Choroid plexus epithelial cell (primary cell): ENCODE measurements around the gene KCNMA1.
"Not testable (repeated sequence)": the region's sequence is repeated elsewhere in the genome, so short reads cannot be mapped to it uniquely, and the experiment has no call there.

Source experiments
- DNase-seq: peaks from one replicate; pipeline ENCODE4 v3.0.0-alpha.2; 2010; ENCODE audit warnings: low read depth
- H3K4me3 ChIP-seq: 2 replicates; pipeline ENCODE4 v1.5.1; 2011; ENCODE audit warnings: low read depth, mild to moderate bottlenecking, control low read depth, low read length, moderate library complexity
- TF ChIP-seq, protein P1 (sequence below): conservative IDR thresholded peaks from 2 replicates; pipeline ENCODE4 v1.5.1; 2011; ENCODE audit warnings: low read depth, mild to moderate bottlenecking, control low read depth, inconsistent platforms, low read length, moderate library complexity

Gene KCNMA1

DNA sequence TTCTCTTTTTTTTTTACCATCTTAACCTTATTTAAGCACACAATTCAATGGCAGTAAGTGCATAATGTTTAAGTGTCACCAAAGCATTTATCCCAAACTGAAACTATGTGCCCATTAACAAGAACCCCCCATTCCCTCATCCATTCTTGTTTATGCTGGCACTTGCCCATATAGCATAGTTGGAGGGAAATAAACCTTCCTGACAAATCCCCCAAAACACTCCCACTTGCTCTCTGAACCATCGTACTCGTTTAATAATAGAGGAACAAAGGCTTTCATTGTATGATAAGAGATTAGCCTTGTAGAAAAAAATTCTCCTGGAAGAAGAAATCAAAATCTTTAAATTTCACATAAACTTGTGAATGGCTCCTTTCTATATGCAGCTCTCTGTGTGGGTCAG, 26.4 kb upstream of the KCNMA1 start:
- no peak for DNase-seq
- TF ChIP-seq, protein P1, sequence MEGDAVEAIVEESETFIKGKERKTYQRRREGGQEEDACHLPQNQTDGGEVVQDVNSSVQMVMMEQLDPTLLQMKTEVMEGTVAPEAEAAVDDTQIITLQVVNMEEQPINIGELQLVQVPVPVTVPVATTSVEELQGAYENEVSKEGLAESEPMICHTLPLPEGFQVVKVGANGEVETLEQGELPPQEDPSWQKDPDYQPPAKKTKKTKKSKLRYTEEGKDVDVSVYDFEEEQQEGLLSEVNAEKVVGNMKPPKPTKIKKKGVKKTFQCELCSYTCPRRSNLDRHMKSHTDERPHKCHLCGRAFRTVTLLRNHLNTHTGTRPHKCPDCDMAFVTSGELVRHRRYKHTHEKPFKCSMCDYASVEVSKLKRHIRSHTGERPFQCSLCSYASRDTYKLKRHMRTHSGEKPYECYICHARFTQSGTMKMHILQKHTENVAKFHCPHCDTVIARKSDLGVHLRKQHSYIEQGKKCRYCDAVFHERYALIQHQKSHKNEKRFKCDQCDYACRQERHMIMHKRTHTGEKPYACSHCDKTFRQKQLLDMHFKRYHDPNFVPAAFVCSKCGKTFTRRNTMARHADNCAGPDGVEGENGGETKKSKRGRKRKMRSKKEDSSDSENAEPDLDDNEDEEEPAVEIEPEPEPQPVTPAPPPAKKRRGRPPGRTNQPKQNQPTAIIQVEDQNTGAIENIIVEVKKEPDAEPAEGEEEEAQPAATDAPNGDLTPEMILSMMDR, result no peak
- H3K4me3 ChIP-seq, result no peak overlapping the region

DNA sequence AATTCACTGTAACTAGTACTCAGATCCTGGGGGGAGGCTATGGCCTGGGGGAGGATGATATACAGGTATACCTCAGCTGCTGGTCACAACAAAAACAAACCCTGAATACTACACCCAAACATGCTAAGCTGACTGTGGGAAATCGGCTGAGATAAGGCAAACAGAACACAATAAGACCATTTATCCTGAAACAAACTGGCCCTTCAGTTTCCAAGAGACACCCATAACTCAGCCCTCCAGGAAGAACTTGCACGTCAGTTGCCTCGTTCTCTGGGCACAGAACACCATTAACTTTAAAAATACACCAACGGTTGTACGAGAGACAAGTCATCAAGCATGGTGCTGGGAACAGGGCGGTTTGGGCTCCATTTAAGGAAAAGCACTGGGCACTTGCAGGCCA, 24.1 kb upstream of the KCNMA1 start:
- H3K4me3 ChIP-seq, result no peak overlapping the region
- TF ChIP-seq, protein P1, result no peak
- DNase-seq, result no peak

DNA sequence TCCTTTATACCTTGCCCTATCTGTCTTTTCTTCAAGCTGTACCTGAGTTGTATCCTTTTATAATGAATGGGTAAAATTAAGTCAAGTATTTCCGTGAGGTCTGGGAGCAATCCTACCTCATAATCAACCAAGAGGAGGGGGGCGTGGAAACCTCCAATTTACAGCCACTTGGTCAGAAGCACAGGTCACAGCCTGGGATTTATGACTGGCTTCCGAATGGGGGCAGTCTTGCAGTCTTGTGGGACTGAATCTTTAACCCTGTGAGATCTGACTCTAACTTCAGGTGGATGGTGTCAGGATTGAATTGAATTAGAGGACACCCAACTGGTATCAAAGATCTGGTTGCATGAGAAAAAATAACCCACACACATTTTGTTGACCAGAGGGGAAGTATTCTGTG, 23.5 kb upstream of the KCNMA1 start:
- no peak overlapping the region for H3K4me3 ChIP-seq
- TF ChIP-seq, protein P1, result peak; percentile 30
- no peak for DNase-seq

DNA sequence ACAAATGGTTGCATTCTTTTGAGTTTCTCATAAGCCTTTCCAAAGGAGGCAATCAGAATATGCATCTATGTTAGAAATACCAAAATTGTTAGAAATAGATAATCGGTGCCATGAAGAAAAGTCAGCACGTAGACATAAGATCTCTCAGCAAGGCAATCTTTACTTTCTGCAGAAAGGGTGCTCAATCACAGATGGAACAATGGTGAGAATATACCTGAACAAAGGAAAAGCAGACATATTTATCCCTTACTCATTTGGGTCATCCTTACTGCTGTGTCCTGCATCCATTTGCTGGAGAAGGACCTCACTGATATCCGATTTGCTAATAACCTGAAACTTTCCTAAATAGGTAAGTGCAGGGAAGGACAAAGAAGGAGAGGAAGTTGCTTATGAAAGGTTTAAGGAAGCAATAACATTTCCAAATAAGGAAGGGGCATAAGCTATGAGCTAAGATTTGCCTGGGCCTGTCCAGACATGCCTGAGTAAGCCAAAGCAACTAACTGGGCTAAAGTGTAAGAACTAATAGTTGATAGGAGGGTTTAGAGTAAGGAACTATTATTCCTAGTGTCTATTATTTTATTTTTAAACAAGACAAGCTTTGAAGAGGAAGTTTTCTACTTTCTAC, 21.6 kb upstream of the KCNMA1 start:
- not testable (repeated sequence) for DNase-seq, H3K4me3 ChIP-seq

DNA sequence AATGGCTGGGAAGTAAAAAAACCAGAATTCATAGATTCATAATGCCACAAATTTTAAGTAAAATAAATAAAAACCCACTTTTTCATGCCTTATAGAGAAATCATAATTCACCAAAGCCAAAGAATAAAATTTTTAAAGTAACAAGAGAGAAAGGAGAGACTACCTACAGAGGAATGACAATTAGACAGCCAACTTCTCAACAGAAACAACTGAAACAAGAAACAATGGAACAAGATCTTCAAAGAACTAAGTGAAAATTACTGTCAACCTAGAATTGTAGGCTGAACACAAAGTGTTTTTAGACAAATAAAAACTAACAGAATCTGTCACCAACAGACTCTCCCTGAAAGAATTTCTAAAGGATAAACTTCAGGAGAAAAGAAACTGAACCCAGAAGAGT, 15.6 kb upstream of the KCNMA1 start:
- TF ChIP-seq, protein P1, result no peak
- DNase-seq, result no peak
- no peak overlapping the region for H3K4me3 ChIP-seq

DNA sequence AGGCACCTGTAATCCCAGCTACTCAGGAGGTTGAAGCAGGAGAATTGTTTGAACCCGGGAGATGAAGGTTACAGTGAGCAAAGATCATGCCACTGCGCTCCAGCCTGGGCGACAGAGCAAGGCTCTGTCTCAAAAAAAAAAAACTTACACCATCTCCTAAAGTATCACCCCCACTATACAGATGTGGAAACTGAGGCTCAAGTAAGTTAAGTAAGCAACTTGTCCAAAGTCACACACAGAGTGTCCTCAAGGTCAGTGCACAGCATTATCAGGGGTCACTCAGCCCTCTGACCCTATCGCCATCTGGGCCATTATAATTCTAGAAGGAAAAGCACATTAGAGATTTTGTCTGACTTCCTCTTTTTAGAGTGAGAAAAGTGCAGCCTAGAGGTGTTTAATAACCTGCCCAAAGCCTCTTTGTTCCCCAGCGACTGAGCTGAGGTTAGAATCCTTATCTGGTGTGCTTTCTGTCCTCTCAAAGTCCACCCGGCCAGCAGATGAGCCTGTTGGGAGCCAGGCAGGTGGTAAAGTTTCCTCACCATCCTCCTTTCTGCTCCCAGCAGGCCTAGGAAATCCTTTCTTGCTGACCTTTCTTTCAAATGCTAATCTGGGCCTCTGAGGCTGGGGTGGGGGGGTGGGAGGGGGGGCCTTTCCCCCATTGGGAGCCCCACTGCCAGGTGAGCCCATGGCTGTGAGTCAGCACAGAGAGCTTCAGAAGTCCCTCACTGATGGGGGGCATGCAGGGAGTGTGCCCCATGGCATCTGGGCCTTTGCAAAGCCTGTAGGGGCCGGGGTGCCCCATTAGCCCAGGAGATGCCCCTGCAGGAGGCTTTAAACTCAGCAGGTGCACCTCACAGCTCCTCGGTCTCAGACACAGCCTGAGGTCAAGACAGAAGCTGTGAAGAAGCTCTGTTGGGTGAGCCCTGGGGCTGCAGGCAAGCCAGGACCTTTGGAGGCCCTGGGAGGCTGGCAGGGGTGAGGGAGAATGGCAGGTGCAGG, 12.0 kb upstream of the KCNMA1 start:
- H3K4me3 ChIP-seq, result no peak overlapping the region
- TF ChIP-seq, protein P1, result no peak
- no peak for DNase-seq

DNA sequence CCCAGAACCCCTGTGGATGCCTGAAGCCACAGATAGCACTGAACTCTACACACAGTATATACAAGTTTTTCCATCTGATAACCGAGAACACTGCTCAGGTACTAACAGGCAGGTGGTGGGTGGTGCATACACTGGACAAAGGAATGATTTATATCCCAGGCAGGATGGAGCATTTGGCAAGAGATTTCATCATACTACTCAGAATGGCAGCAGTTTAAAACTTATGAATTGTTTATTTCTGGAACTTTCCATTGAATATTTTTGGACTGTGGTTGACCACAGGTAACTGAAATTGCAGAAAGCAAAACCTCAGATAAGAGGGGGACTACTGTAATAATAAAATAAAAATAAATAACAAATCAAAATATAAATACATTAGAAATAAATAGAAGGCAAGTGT, 10.9 kb upstream of the KCNMA1 start:
- H3K4me3 ChIP-seq, result no peak overlapping the region
- TF ChIP-seq, protein P1, result no peak
- no peak for DNase-seq
